NCI-H146 treated with DMSO at 0.1 percent for 48 hours (cell line): ENCODE data around the gene KIAA0319L.
"Not testable (repeated sequence)": the region's sequence is repeated elsewhere in the genome, so short reads cannot be mapped to it uniquely, and the experiment has no call there.

Source experiments
- DNase-seq: peaks from one replicate; lab custom pipeline; 2025; ENCODE audit not compliant: unreplicated experiment; lab: John Stamatoyannopoulos, UW

Gene KIAA0319L

DNA sequence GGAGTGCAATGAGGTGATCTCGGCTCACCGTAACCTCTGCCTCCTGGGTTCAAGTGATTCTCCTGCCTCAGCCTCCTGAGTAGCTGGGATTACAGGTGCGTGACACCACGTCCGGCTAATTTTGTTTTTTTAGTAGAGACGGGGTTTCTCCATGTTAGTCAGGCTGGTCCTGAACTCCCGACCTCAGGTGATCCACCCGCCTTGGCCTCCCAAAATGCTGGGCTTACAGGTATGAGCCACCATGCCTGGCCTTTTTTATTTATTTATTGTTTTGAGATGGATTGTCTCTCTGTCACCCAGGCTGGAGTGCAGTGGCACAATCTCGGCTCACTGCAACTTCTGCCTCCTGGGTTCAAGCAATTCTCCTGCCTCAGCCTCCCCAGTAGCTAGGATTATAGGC lies 24.4 kb upstream of the KIAA0319L start:
- not testable (repeated sequence) for DNase-seq

DNA sequence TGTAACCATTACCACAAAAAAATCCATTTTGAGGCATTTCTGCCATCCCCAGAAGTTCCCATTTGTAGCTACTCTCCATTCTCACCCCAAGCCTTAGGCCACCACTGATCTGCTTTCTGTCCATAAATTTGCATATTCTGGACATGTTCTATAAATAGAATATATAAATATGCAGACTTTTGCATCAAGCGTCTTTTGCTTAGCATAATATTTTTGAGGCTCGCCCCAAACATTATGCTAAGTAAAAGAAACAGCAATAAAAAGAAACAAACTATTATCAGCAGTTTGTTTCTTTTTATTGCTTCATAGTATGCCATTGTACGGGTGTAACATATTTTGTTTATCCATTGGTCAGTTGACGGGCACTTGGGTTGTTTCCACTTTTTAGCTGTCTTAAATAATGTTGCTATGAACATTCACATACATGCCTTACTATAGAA lies 23.8 kb upstream of the KIAA0319L start:
- no peak for DNase-seq

DNA sequence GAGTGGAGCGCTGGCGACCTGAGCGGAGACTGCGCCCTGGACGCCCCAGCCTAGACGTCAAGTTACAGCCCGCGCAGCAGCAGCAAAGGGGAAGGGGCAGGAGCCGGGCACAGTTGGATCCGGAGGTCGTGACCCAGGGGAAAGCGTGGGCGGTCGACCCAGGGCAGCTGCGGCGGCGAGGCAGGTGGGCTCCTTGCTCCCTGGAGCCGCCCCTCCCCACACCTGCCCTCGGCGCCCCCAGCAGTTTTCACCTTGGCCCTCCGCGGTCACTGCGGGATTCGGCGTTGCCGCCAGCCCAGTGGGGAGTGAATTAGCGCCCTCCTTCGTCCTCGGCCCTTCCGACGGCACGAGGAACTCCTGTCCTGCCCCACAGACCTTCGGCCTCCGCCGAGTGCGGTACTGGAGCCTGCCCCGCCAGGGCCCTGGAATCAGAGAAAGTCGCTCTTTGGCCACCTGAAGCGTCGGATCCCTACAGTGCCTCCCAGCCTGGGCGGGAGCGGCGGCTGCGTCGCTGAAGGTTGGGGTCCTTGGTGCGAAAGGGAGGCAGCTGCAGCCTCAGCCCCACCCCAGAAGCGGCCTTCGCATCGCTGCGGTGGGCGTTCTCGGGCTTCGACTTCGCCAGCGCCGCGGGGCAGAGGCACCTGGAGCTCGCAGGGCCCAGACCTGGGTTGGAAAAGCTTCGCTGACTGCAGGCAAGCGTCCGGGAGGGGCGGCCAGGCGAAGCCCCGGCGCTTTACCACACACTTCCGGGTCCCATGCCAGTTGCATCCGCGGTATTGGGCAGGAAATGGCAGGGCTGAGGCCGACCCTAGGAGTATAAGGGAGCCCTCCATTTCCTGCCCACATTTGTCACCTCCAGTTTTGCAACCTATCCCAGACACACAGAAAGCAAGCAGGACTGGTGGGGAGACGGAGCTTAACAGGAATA lies 20.1 kb upstream of the KIAA0319L start:
- DNase-seq = no peak

DNA sequence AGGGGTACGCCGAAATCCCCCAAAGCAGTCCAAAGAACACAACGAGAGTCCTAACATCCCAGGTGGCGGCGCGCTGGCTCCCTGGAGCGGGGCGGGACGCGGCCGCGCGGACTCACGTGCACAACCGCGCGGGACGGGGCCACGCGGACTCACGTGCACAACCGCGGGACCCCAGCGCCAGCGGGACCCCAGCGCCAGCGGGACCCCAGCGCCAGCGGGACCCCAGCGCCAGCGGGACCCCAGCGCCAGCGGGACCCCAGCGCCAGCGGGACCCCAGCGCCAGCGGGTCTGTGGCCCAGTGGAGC lies 19.5 kb upstream of the KIAA0319L start:
- DNase-seq = not testable (repeated sequence)

DNA sequence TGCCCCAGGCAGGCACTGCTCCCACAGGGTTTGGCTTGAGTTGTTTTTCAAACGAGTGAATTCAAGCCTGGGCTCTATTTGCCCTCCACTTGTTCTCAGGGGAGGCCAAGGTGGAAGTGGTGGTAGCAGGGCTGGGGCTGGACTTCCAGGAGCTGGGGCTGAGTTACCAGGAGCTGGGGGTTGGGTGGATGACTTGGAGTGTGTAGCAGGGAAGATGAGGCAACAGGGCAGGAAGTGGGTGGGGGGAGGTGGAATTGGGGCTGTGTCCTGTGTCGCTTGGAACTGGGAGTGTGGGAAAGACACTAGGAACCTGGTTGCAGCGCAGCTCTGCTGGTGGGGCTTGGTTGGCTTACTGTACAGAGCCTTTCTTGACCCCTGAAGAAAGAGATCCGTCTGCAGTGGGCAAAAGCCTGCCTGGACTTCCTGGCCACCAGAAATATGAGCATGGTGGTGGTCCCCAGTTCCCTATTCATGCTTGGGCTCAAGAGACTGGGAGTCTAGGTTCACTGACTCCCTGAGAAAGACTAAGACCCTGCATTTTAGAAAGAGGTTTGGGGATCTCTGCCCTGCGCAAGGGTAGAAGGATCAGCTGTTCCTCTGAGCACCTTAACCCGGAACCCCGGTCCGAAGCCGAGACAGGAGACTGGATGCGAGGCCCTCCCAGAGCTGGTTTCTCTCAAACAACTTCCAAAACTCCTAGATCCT lies 19.0 kb upstream of the KIAA0319L start:
- DNase-seq = no peak

DNA sequence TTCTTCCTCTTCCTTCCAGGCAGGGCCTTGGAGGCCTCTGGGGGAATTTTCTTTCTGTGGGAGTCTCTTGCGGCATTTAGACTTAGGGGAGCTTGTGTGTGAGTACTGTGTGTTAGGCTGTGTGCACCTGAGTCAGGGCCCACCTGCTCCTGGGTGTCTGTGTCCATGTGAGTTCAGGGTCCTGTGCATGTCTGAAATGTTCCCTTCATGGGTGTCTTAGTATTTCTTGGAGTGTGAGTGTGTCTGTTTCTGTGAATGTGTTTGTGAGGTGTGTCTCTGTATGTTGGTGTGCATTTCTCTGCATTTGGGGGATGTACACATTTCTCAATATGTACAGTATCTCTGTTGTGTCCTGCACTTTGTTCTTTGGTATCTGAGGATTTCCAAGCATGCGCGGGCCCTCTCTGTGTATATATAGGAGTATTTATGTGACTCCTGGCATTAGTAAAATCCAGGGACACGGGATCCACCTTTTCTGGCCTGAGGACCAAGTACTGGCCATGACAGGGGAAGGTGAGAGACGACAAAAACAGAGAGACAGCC lies 18.3 kb upstream of the KIAA0319L start:
- DNase-seq = no peak

DNA sequence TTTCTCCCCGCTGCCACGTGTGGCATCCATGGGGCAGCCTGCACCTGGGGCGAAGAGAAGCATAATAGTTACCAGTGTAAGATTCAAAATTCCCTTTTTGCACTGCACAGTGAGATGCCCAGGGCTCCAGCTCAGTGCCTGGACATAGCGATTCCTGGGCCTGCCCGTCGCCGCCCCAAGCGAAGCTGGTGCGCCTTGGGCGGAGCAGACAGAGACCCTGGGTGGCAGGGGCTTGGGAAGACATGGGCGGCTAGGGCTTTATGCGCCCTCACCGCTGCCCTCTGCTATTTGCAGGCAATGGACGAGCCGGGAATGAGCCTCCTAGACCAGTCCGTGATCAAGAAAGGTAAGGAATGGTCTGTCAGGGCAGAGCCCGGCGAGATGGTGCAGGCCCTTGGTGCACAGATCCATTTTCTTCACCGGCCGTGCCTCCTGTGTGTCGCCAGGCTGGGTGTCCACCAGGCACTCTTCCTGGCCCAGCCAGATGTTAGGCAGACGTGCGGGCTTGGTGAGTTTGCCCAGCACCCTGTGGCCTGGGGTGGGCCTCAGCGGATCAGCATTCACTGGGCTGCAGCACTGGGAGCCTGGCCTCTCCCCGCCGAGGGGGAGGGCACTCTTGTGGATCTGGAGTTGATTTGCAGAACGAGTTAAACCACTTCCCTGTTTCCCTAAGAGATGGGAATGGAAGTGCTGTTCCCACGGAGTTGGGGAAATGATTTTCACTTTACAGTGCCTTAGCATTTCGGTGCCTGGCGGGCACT lies 17.6 kb upstream of the KIAA0319L start:
- DNase-seq = no peak

DNA sequence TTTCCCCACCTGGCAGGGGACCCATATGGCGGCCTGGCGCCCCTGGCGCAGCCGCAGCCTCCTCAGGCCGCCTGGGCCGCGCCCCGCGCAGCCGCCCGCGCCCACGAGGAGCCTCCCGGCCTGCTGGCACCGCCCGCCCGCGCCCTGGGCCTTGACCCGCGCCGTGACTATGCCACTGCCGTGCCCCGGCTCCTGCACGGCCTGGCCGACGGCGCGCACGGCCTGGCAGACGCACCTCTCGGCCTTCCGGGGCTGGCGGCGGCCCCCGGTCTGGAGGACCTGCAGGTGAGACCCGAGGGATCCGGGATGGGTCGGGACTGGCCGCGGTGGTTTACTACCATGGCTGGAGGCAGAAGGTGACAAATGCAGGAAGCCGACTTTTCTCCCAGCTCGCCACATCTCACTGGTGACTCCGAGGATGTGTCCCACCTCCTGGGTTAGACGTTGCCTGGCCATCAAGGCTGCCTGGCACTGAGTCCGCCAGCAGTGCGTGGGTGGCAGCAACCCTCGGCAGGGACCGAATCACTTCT lies 17.0 kb upstream of the KIAA0319L start:
- no peak for DNase-seq

DNA sequence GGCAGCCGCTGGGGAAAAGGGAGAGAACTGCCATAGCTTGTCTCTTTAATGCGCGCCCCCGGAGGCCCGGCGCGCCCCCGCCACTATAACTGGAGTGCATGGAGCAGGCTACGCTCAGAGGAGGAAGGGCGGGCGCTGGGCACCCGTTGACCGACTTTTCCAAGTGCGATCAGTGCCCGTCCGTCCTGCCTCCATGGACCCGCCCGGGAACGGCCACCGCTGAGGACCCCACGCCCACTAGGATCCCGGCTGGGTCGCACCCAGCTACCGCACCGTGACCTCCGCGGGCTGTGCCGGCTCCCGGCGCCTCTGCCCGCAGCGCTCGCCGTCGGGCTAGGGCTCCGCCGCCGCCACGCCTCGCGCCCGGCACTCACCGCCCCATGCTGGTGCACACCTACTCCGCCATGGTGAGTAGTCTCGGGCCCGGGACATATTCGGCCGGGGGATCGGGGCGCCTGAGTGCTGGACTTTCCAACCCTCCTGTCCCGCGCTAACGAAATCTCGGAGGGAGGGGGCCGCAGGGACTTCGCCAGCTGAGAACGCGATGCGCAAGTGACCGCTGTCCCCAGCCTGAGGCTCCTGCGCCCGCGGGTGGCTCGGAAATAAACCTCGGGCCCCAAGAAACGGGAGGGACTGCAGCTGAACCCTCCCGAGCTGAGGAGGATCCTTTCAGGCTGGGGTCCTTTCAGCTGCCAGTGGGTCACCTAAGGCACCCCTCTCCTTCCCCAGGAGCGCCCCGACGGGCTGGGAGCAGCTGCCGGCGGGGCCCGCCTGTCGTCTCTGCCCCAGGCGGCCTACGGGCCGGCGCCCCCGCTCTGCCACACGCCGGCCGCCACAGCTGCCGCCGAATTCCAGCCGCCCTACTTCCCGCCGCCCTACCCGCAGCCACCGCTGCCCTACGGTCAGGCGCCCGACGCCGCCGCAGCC lies 16.3 kb upstream of the KIAA0319L start, which contains the start of gene TFAP2E:
Gene TFAP2E, plus strand, starts transcription at position 117 of the 927 bp plus-strand sequence. Its CDS starts 264 bp downstream, at position 381.
- no peak for DNase-seq

DNA sequence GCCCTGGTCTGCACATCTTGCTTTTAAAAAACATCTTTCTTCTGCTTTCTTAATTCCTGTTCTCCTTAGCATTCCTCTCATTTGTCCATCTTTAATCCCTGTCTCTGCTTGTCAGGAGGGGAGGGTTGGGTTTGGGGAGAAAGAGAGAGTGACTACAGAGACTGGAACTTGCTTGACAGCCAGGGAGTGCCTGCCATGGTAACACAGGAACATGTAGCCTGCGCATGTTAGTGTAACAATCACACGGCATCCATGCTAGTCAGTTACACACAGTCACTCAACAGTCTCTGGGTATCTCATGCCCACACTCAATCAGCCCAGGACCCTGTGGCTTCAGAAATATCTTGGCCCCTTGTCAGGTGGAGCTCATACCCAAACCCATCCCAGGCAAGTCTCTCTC lies 15.1 kb upstream of the KIAA0319L start:
- DNase-seq = no peak

DNA sequence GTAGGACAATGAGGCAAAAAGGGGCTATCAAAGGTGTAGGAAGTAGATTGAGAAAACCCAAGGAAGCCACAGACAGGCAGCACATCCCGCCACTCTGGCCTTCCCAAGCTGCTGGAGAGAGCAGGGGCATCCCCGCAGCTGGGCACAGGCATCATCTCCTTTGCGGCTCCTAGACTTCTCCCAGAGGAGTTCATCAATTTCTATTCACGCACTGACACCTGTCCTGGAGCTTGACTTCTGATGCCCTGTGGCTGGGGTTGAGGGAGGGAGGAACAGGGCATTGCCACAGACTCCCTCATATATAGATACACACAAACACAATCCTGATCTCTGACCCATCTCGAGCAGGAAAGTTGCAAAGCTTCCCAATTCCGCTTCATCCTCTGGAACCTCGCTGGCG lies 14.1 kb upstream of the KIAA0319L start:
- no peak for DNase-seq

DNA sequence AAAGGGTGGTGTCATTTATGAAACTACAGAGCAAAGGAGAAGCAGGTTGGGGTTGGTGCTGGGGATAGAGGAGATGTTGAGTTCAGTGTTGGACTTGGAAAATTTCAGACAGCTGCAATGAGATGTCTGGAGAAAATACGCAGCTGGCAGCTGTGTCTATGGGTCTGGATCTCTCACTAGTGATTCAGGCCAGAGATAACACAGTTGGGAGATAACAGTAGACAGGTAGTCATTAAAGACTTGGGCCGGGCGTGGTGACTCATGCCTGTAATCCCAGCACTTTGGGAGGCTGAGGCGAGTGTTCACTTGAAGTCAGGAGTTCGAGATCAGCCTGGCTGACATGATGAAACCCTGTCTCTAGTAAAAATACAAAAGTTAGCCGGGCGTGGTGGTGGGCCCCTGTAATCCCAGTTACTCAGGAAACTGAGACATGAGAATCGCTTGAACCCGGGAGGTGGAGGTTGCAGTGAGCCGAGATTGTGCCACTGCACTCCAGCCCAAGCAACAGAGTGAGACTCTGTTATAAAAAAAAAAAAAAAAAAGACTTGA lies 13.5 kb upstream of the KIAA0319L start:
- DNase-seq = no peak

DNA sequence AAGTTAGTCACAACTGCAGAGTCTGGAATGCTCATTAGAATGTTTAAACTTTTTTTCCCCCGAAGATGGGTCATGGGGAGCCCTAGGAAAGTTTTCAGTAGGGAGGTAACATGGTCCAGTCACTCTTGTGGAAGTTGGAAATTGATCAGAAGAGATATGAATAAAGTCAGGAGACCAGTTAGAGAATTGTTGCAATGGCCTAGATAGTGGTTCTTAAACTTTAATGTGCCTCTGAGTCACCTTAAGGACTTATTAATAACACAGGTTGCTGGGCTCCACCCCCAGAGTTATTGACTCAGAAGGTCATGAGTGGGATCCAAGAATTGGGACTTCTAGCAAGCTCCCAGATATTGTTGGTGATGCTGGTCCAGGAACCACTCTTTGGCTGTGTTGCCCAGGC lies 12.7 kb upstream of the KIAA0319L start:
- DNase-seq = no peak

DNA sequence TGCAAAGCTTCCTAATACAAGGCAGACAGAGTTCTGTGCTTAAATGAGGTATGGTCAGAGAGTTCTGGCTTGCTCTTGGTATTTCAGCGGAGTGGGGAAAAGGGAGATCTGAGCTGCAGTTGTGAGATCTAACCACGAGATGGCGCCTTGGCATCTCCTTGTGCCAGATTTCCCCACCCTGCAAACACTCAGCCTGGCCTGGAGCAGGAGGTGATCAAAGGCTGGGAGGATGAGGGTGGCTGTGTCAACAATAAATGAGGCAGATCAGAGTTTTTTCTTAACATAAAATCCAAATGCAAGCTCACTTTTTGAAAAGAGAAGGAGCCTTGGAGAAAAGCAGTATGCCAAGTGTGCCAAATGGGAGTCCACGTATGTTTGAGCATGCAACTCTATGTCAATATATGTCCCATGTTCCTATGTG lies 11.8 kb upstream of the KIAA0319L start:
- no peak for DNase-seq

DNA sequence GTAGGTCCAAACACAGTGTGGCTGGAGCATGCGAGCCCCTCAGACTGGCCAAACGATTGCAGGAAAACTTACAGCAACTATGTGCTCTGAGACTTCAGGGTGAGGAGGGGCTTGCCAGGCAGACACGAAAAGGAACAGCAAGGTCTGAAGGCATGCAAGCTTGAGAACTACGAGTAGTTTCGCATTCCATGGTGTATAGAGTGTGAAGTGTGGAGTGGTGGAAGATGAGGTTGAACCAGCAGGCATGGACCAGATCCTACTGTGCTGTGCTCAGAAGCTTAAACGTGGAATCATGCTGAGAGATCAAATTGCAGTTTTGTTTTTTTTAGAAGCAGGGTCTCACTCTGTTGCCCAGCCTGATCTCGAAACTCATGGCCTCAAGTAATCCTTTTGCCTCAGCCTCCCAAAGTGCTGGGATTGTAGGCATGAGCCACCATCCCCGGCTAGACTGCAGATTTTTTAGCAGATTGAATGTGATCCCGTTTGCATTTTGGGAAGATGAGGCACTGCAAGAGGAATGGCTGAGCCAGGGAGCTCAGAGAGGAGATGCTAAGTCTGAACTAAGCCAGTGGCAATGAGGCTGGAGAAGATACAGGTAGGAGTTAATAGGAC lies 10.8 kb upstream of the KIAA0319L start:
- DNase-seq = no peak

DNA sequence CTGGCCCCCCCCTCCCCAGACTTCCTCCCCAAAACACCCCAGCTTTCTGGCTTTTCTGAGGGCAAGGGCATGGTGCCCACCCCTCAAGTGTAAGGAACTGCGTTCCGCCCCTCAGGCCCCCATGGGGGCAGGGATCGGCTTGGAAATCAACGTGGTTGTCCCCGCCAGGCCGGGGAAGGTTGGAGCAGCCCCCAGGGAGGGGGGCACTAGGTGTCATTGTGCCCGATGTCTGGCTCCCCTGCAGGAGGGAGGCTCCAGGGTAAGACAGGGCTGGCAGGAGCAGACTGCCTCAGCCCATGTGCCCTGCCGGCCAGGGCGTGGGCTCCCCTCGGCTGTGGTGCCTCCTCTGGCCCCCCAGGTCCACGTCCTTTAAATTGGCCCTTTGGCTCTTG lies 8.5 kb upstream of the KIAA0319L start:
- DNase-seq = no peak

DNA sequence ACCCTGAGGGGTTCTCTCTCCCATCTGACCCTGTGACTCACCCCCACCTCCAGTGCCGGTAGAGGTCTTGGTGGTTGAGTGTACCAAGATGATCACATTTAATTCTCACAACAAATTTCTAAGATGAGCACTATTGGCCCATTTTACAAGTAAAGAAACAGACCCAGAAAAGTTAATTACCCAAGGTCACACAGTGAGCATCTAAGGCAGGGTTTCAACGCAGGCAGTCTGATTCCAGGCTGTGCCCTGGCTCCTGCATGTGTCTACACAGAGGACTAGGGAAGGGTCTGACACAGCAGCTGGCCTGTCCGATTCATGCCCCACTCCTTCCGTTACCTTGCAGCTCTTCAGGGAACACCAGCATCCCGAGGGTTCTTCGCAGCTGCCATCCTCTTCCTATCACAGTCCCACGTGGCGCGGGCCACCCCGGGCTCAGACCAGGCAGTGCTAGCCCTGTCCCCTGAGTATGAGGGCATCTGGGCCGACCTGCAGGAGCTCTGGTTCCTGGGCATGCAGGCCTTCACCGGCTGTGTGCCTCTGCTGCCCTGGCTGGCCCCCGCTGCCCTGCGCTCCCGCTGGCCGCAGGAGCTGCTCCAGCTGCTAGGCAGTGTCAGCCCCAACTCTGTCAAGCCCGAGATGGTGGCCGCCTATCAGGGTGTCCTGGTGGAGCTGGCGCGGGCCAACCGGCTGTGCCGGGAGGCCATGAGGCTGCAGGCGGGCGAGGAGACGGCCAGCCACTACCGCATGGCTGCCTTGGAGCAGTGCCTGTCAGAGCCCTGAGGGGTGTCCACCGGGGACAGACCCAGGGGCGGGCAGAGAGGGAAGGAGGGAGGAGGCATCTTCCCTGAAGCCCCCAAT lies 7.9 kb upstream of the KIAA0319L start:
- DNase-seq = no peak
